Heart left ventricle (tissue), 13 donors: ENCODE results near the gene PSG6.
"Not testable (repeated sequence)": the region's sequence is repeated elsewhere in the genome, so short reads cannot be mapped to it uniquely, and the experiment has no call there.

Experiments used
- POLR2A ChIP-seq, 2 donors: fragments of 450-650 bp; IDR thresholded peaks; one replicate each; pipeline ENCODE4 v1.6.1; 2017; ENCODE audit warnings: antibody characterized with exemption in 2 of 2, mild to moderate bottlenecking in 2 of 2, moderate library complexity in 2 of 2
- TF ChIP-seq, protein P1 (sequence below), 12 donors: fragments of 200-600 bp; sonication (generic) in 4 of 12; IDR thresholded peaks; one replicate each; pipeline versions ENCODE4 v1.5.0 to v1.8.0; 2018 to 2022; ENCODE audit warnings: antibody characterized with exemption in 12 of 12, mild to moderate bottlenecking in 5 of 12
- donor health status: ischemic (EF 13 %, LVEDD 7.1; RV severe dilation, severe dysfunction).
- donor health status: DM: no; HTN: yes; CAD: no.
- donor health status: DM: no; HTN: no; CAD: no.
- donor health status: ischemic (EF 25% LVEDD 6.9; RV normal size, moderate dysfunction).
- donor health status: ischemic (EF 25% LVEDD 5.7; RV mildly dilated, moderate dysfunction).
- donor health status: ischemic (EF 35%, LVEDD 5.7; RV mildly dilated, moderate dysfunction).
- donor health status: nonischemic (EF 11% LVEDD 7.7; RV severe dilation, severe dysfunction).
- donor health status: DM: yes; HTN: yes; CAD: no.
- donor health status: PGD.
- donor health status: ischemic (EF 29% LVEDD 5.4; RV normal size, mild dysfunction).
- donor health status: nonischemic (EF 23%, LVEDD 6.1; RV moderate dilation, normal function).

DNA sequence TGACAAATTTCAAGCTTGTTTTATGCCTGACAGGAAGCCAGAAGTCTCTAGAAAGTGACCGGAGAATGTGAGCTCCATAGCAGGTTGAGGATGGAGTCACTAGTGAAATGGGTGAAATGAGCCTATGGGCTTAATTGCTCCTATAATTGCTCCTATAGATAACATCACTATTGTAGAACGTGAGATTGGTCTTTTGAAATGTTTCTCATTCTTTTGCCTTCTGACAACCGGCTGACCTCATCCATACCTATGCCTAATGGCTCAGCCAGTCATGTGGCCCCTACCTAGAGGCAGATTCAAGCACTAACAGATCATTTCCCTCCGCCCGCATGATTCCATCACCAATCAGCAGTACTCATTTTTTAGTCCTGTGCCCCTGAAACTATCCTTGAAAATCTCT lies 4.2 kb downstream of the PSG6 start:
- TF ChIP-seq, protein P1, sequence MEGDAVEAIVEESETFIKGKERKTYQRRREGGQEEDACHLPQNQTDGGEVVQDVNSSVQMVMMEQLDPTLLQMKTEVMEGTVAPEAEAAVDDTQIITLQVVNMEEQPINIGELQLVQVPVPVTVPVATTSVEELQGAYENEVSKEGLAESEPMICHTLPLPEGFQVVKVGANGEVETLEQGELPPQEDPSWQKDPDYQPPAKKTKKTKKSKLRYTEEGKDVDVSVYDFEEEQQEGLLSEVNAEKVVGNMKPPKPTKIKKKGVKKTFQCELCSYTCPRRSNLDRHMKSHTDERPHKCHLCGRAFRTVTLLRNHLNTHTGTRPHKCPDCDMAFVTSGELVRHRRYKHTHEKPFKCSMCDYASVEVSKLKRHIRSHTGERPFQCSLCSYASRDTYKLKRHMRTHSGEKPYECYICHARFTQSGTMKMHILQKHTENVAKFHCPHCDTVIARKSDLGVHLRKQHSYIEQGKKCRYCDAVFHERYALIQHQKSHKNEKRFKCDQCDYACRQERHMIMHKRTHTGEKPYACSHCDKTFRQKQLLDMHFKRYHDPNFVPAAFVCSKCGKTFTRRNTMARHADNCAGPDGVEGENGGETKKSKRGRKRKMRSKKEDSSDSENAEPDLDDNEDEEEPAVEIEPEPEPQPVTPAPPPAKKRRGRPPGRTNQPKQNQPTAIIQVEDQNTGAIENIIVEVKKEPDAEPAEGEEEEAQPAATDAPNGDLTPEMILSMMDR (IDR thresholded peaks at IDR 0.05): not testable (repeated sequence)
- not testable (repeated sequence) for TF ChIP-seq POLR2A (IDR thresholded peaks at IDR 0.05)
